ENCODE measurements around the gene NSF. TPM values are rescaled to one million over a fixed set of nuclear protein-coding genes. Genes with fewer than 3 reads are reported as not detected.
"Not testable (repeated sequence)": the region's sequence is repeated elsewhere in the genome, so short reads cannot be mapped to it uniquely, and the experiment has no call there.

NSF gene
- polyA plus RNA-seq (ENCODE audit: low read depth in 6 of 6), result 10 to 100 TPM; 14.9 to 29.8 (median 18.9) TPM

DNA sequence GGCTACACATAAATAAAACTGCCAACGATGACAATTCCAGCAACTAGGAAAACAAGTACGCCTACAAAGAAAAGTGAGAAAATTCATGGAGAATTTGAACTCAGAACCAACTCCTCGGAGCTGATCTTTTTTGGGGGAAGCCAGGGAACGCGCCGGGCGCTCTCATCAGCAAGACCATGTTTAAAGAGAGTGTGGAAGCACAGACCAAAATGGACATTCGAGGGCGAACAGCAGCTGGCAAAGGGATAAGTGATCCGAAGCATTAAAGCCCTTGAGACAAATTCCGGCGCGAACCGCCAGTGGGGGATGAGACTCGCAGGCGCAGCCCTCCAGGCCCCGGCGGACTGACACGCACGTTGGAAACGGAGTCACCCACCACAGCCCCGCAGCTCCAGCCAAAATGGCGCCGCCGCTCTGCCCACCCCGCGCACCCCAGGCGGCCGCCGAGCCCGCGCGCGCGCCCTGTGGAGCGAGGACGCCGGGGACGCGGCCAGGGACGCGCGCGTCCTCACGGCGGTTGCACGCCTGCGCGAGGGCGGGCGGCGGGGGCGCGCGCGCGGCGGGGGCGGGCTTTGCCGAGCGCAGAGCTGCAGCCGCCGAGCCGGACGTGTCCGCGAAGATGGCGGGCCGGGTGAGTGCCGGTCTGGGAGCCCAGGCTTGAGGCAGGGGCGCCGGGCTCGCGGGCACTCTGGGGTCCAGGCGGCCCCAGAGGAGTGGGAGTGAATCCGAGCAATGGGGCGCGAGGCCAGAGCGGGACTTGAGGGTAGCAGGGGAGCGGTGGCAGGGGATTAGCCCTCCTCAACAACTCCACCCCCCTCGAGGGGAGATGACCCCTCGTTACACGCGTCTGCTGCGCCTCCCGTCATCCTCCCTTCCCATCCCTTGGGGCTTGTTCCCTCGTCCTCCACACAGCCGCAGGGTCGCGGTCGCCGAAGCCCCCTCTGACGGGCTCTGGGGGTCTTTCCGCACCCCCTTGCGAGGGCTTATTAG, at the start of gene NSF:
Gene NSF, plus strand, starts transcription at position 513 of the 990 bp plus-strand sequence. Its CDS starts 107 bp downstream, at position 620.
- not testable (repeated sequence) for H3K9me3 Mint-ChIP-seq, H3K27ac Mint-ChIP-seq, H3K4me3 Mint-ChIP-seq, H3K4me1 Mint-ChIP-seq, DNase-seq, H3K36me3 Mint-ChIP-seq, H3K27me3 Mint-ChIP-seq
- peak; percentile 63 to 75 for ATAC-seq (ENCODE audit: low read depth in 2 of 2)

DNA sequence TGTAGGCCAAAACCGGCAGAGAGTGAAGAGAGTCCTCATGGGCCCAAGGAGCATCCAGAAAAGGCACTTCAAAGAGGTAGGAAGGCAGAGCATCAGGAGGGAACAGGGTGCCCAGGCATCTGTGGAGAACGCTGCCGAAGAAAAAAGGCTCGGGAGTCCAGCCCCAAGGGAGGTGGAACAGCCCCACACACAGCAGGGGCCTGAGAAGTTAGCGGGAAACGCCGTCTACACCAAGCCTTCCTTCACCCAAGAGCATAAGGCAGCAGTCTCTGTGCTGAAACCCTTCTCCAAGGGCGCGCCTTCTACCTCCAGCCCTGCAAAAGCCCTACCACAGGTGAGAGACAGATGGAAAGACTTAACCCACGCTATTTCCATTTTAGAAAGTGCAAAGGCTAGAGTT, 41.9 kb upstream of the NSF start:
- not testable (repeated sequence) for H3K36me3 Mint-ChIP-seq; H3K9me3 Mint-ChIP-seq; H3K27me3 Mint-ChIP-seq; ATAC-seq (ENCODE audit: low read depth in 2 of 2); H3K4me1 Mint-ChIP-seq; H3K4me3 Mint-ChIP-seq; DNase-seq; H3K27ac Mint-ChIP-seq

DNA sequence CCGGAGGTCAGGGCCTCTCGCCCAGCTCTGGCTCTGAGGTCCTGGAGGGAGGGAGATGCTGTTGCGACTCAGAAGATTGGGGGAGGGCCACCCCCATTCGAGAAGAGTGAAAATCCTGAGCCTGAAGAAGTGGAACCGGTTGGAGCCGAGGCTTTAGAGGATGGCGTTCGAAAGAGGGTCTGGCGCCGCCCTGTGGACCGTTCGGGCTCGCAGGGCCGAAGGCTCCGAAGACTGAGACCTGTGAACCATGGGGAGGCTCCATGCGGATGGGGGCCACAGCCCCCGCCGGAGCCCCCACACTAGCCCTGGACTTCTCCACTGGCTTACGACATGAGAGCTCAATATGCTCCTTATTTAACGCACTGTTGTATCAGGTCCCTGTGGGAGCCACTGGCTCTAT, 31.3 kb upstream of the NSF start:
- H3K4me1 Mint-ChIP-seq, H3K4me3 Mint-ChIP-seq, H3K27ac Mint-ChIP-seq, H3K9me3 Mint-ChIP-seq, H3K27me3 Mint-ChIP-seq, H3K36me3 Mint-ChIP-seq, DNase-seq: not testable (repeated sequence)
- ATAC-seq (ENCODE audit: low read depth in 2 of 2), result peak in 1 of 2 donors; percentile 30

DNA sequence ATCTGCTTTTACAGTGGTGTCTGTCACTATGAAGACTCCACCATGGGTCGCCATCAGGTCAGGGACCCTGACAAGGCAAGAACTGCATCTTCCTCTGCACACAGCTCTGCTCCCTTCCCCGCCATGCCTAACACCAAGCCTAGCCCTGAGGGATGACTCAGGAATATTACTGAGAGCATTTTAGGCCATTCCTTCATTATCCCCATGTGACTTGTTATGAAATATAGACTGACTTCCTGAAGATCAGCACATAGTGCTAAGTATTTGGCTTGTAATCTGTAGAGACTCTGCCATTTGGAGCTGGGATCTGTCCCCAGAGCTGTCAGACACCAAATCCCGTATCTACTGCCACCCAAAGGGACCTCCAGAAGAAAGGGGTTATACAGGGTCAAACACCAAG, 30.4 kb upstream of the NSF start:
- not testable (repeated sequence) for H3K4me1 Mint-ChIP-seq; H3K9me3 Mint-ChIP-seq; DNase-seq; H3K27ac Mint-ChIP-seq; H3K27me3 Mint-ChIP-seq; H3K36me3 Mint-ChIP-seq; H3K4me3 Mint-ChIP-seq; ATAC-seq (ENCODE audit: low read depth in 2 of 2)

GRCh38 chr17:46566284-46566683, 24.2 kb upstream of the NSF start:
- not testable (repeated sequence) for H3K9me3 Mint-ChIP-seq, H3K27me3 Mint-ChIP-seq, H3K4me3 Mint-ChIP-seq, H3K4me1 Mint-ChIP-seq, DNase-seq, H3K36me3 Mint-ChIP-seq, H3K27ac Mint-ChIP-seq
- peak; percentile 98 to 99 for ATAC-seq (ENCODE audit: low read depth in 2 of 2)

DNA sequence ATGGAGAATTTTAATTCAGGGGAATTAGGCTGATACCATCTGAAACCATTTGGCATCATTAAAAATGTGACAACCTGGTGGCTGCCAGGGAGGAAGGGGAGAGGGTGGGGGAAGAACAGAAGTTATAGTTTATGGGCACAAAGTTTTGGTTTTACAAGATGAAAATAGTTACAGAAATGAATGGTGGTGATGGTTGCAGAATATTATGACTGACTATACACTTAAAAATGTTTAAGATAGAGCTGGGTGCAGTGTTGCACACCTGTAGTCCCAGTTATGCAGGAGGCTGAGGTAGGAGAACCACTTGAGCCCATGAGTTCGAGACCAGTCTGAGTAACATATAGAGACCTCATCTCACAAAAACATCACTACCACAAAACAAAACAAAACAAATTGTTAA, 23.5 kb upstream of the NSF start:
- H3K27ac Mint-ChIP-seq; ATAC-seq (ENCODE audit: low read depth in 2 of 2); H3K4me3 Mint-ChIP-seq; H3K27me3 Mint-ChIP-seq; DNase-seq; H3K4me1 Mint-ChIP-seq; H3K36me3 Mint-ChIP-seq; H3K9me3 Mint-ChIP-seq: not testable (repeated sequence)

- not testable (repeated sequence) for H3K4me3 Mint-ChIP-seq; H3K9me3 Mint-ChIP-seq; H3K4me1 Mint-ChIP-seq; ATAC-seq (ENCODE audit: low read depth in 2 of 2); H3K27ac Mint-ChIP-seq; H3K27me3 Mint-ChIP-seq; H3K36me3 Mint-ChIP-seq; DNase-seq
These were observed 18.7 kb upstream of the NSF start for GRCh38 chr17:46571796-46572195.

DNA sequence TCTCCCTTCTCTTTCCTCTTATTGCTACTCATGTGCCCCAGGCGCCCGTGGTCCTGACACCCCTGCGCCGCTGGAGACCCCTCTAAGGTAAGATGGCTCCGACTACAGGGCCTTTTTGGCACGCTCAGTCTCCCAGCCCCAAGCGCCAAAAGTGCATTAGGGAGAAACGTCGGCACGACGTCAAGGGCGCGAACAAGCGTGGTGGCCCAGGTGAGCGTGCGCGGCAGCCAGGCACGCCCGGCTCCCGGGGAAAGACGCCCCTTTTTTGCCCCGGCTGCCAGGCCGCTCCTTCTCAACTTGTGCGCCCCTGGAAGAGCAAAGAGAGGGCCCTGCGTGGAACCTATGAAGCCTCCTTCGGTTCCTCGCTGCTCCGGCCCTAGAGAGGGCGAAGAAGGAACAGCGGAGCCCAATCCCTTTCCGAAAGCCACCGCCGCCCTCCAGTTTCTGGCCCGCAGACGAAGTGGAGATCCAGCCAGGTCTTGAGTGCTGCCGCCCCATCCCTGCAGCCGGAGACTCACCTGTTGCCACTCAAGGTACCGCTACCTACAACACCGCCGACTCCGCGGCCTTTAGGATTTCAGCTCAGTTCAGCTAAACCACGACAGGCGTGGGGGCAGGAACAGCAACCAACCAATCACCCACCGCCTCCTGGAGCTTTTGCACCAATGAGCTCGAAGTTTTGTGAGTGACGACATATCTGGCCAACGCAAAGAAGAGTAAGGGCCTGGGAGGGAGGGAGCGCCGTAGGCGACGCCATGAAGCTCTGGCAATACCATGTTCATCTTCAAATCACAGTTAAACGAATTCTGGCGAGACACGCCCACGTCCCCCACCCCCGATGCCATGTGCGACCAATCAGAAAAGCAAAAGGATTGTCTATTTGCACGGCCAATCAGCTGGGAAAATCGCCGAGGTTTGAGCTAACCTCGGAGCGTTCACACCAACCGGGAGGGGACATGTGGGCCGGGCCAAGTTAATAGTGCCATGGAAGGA, 11.1 kb upstream of the NSF start, which contains the start of gene ARL17A:
Gene ARL17A, minus strand, starts transcription at position 609 of the 993 bp plus-strand sequence. CDS start 3,369 bp downstream, outside the sequence.
- Mint-ChIP-seq H3K27ac (peak within 1 kb of the TSS in 1 of 6 donors; percentile 67), H3K4me3 (peak within 1 kb of the TSS in 7 of 8 donors; percentile 27 to 65 (median 60))
- not testable (repeated sequence) for H3K4me1 Mint-ChIP-seq, H3K27me3 Mint-ChIP-seq, H3K9me3 Mint-ChIP-seq, H3K36me3 Mint-ChIP-seq
- DNase-seq (peak; percentile 83), ATAC-seq (ENCODE audit: low read depth in 2 of 2) (peak; percentile 81 to 83)

DNA sequence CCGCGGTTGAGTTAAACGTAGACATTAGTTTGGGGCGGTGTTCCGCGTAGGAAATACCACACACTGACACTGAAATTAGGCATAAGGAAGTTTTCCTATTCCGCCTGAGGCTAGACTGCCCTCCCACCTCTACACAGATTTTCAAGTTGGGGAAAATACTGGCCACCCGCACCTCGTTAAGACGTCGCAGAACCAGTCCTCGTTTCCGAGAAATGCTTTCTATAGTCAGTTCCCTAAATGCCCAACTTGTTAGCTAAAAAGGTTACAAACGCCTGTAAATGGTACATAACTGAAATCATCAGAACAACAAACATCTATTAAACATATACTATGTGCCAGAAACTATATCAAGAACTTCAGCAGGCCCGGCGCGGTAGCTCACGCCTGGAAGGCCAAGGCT, 10.4 kb upstream of the NSF start:
- peak; percentile 3 to 4 for ATAC-seq (ENCODE audit: low read depth in 2 of 2)
- H3K4me3 Mint-ChIP-seq, result peak overlapping the region in 5 of 8 donors; percentile 27 to 65 (median 61)
- not testable (repeated sequence) for H3K36me3 Mint-ChIP-seq, DNase-seq, H3K9me3 Mint-ChIP-seq, H3K27ac Mint-ChIP-seq, H3K27me3 Mint-ChIP-seq, H3K4me1 Mint-ChIP-seq

GRCh38 chr17:46585444-46585843, 5.0 kb upstream of the NSF start:
- ATAC-seq (ENCODE audit: low read depth in 2 of 2); H3K27me3 Mint-ChIP-seq; H3K36me3 Mint-ChIP-seq; H3K4me3 Mint-ChIP-seq; H3K4me1 Mint-ChIP-seq; H3K27ac Mint-ChIP-seq; DNase-seq; H3K9me3 Mint-ChIP-seq: not testable (repeated sequence)

DNA sequence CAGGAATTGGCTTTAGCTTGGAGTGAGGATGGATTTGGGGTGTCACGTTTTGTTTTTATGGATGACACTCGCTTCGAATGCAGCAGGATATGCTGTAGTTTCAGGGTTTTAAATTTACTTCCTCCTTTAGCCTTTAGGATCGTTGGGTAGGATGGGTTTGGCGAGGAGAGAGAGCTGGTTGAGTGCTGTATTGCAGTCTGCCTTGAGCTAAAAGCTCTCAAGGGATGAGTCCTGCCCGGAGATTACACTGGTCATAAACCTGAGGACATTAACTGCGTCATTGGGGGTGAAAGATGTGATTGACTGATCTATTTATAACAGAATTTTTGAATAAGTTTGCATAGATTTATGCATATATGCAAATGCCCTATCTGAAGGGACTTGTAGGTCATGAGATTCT, 863 bp downstream of the NSF start:
- H3K4me1 Mint-ChIP-seq, H3K36me3 Mint-ChIP-seq, H3K4me3 Mint-ChIP-seq, H3K9me3 Mint-ChIP-seq, DNase-seq, H3K27me3 Mint-ChIP-seq, H3K27ac Mint-ChIP-seq: not testable (repeated sequence)
- ATAC-seq (ENCODE audit: low read depth in 2 of 2), result peak; percentile 83 to 87

GRCh38 chr17:46598344-46598931, 8.0 kb downstream of the NSF start:
- not testable (repeated sequence) for H3K27me3 Mint-ChIP-seq; H3K27ac Mint-ChIP-seq; H3K36me3 Mint-ChIP-seq; H3K4me1 Mint-ChIP-seq; H3K9me3 Mint-ChIP-seq; ATAC-seq (ENCODE audit: low read depth in 2 of 2); H3K4me3 Mint-ChIP-seq; DNase-seq

GRCh38 chr17:46600767-46601166, 10.3 kb downstream of the NSF start:
- not testable (repeated sequence) for H3K27ac Mint-ChIP-seq; H3K27me3 Mint-ChIP-seq; DNase-seq; H3K9me3 Mint-ChIP-seq; H3K36me3 Mint-ChIP-seq; ATAC-seq (ENCODE audit: low read depth in 2 of 2); H3K4me3 Mint-ChIP-seq; H3K4me1 Mint-ChIP-seq

Data from naive B cell (primary cell).